Muscle layer of duodenum (tissue), 2 donors: ENCODE results near the gene EDAR.

ENCODE experiments used
- H3K27ac ChIP-seq: one replicate; pipeline ENCODE4 v1.7.0; 2013; ENCODE audit warnings: mild to moderate bottlenecking, low read length
- H3K27me3 ChIP-seq: one replicate; pipeline ENCODE4 v1.7.0; 2013; ENCODE audit warnings: low read depth, mild to moderate bottlenecking, control low read depth, low read length
- H3K36me3 ChIP-seq, 2 donors: one replicate each; pipeline ENCODE4 v1.7.0; 2013; ENCODE audit warnings: low read length in 2 of 2, control low read depth in 1 of 2, mild to moderate bottlenecking in 1 of 2; ENCODE audit not compliant: insufficient read depth in 2 of 2, control insufficient read depth in 1 of 2
- H3K4me1 ChIP-seq, 2 donors: one replicate each; pipeline ENCODE4 v1.7.0; 2013; ENCODE audit warnings: low read length in 2 of 2, mild to moderate bottlenecking in 2 of 2, control low read depth in 1 of 2, moderate library complexity in 1 of 2; ENCODE audit not compliant: insufficient read depth in 2 of 2, control insufficient read depth in 1 of 2
- H3K4me3 ChIP-seq, 2 donors: one replicate each; pipeline ENCODE4 v1.7.0; 2013; ENCODE audit warnings: low read length in 2 of 2, low read depth in 1 of 2, mild to moderate bottlenecking in 1 of 2
- H3K9me3 ChIP-seq, 2 donors: one replicate each; pipeline ENCODE4 v1.7.0; 2013; ENCODE audit warnings: low read length in 2 of 2, control low read depth in 1 of 2, mild to moderate bottlenecking in 1 of 2; ENCODE audit not compliant: control insufficient read depth in 1 of 2
- donor health status: healthy.

Gene EDAR

GRCh38 chr2:108961796-108962195 is 27.2 kb downstream of the EDAR start:
- H3K4me3 ChIP-seq = no peak overlapping the region
- H3K36me3 ChIP-seq = no peaks in the 10 kb centered on the region
- no peaks in the 10 kb centered on the region for H3K27me3 ChIP-seq
- H3K27ac ChIP-seq = no peak overlapping the region
- H3K9me3 ChIP-seq = no peaks in the 10 kb centered on the region
- H3K4me1 ChIP-seq = no peaks in the 10 kb centered on the region

- H3K9me3 ChIP-seq = no peaks in the 10 kb centered on the region
- H3K27ac ChIP-seq = no peak overlapping the region
- no peak overlapping the region for H3K4me3 ChIP-seq
- H3K36me3 ChIP-seq = no peaks in the 10 kb centered on the region
- H3K27me3 ChIP-seq = no peaks in the 10 kb centered on the region
- no peaks in the 10 kb centered on the region for H3K4me1 ChIP-seq
These were observed 29.0 kb downstream of the EDAR start for GRCh38 chr2:108960006-108960405.

GRCh38 chr2:108959401-108959800 is 29.6 kb downstream of the EDAR start:
- Histone ChIP-seq H3K27ac (no peak overlapping the region), H3K4me1 (no peaks in the 10 kb centered on the region)

GRCh38 chr2:108958632-108959341 is 30.2 kb downstream of the EDAR start:
- H3K27ac ChIP-seq = no peak overlapping the region
- no peaks in the 10 kb centered on the region for H3K36me3 ChIP-seq
- no peaks in the 10 kb centered on the region for H3K9me3 ChIP-seq
- H3K4me3 ChIP-seq = no peak overlapping the region
- H3K4me1 ChIP-seq = no peaks in the 10 kb centered on the region
- H3K27me3 ChIP-seq = no peaks in the 10 kb centered on the region

More at GRCh38 chr2:108959401-108959800, 29.6 kb downstream of the EDAR start:
- no peaks in the 10 kb centered on the region for H3K9me3 ChIP-seq
- no peaks in the 10 kb centered on the region for H3K36me3 ChIP-seq
- H3K4me3 ChIP-seq = no peak overlapping the region
- no peaks in the 10 kb centered on the region for H3K27me3 ChIP-seq

- Histone ChIP-seq H3K9me3 (no peaks in the 10 kb centered on the region), H3K4me1 (no peaks in the 10 kb centered on the region), H3K36me3 (no peaks in the 10 kb centered on the region), H3K4me3 (no peak overlapping the region), H3K27ac (no peak overlapping the region), H3K27me3 (no peaks in the 10 kb centered on the region)
These were observed 31.0 kb downstream of the EDAR start for GRCh38 chr2:108958002-108958401.

- no peak overlapping the region for H3K27ac ChIP-seq
- H3K9me3 ChIP-seq = peaks cover 0 to 3% of the 10 kb centered on the region in 2 donors
- no peaks in the 10 kb centered on the region for H3K4me1 ChIP-seq
- H3K27me3 ChIP-seq = no peaks in the 10 kb centered on the region
- H3K4me3 ChIP-seq = no peak overlapping the region
- no peaks in the 10 kb centered on the region for H3K36me3 ChIP-seq
These were observed 32.6 kb downstream of the EDAR start for GRCh38 chr2:108956375-108956774.

GRCh38 chr2:108950369-108951135 is 38.5 kb downstream of the EDAR start:
- Histone ChIP-seq H3K9me3 (peaks cover 0 to 9% of the 10 kb centered on the region in 2 donors), H3K27me3 (no peaks in the 10 kb centered on the region), H3K4me1 (no peaks in the 10 kb centered on the region), H3K27ac (no peak overlapping the region), H3K36me3 (no peaks in the 10 kb centered on the region), H3K4me3 (no peak overlapping the region)

- Histone ChIP-seq H3K36me3 (no peaks in the 10 kb centered on the region), H3K4me1 (no peaks in the 10 kb centered on the region), H3K27me3 (no peaks in the 10 kb centered on the region), H3K4me3 (no peak overlapping the region), H3K27ac (no peak overlapping the region), H3K9me3 (peaks cover 0 to 9% of the 10 kb centered on the region in 2 donors)
These were observed 39.4 kb downstream of the EDAR start for GRCh38 chr2:108949316-108950239.

GRCh38 chr2:108947271-108947907 is 41.6 kb downstream of the EDAR start:
- H3K27ac ChIP-seq = no peak overlapping the region
- H3K9me3 ChIP-seq = peaks cover 0 to 7% of the 10 kb centered on the region in 2 donors
- H3K27me3 ChIP-seq = no peaks in the 10 kb centered on the region
- H3K4me1 ChIP-seq = no peaks in the 10 kb centered on the region
- H3K36me3 ChIP-seq = no peaks in the 10 kb centered on the region
- H3K4me3 ChIP-seq = no peak overlapping the region

- no peak overlapping the region for H3K4me3 ChIP-seq
- H3K36me3 ChIP-seq = no peaks in the 10 kb centered on the region
- H3K27me3 ChIP-seq = no peaks in the 10 kb centered on the region
- peaks cover 0 to 7% of the 10 kb centered on the region in 2 donors for H3K9me3 ChIP-seq
- no peak overlapping the region for H3K27ac ChIP-seq
- H3K4me1 ChIP-seq = no peaks in the 10 kb centered on the region
These were observed 42.6 kb downstream of the EDAR start for GRCh38 chr2:108946442-108946841.
